Measurements from ENCODE around the gene CCL4L2. TPM values are rescaled to one million over a fixed set of nuclear protein-coding genes. Genes with fewer than 3 reads are reported as not detected.

CCL4L2 gene
- total RNA-seq, 2 experiments from 2014 or later: 0.50 TPM; not detected in 1

DNA sequence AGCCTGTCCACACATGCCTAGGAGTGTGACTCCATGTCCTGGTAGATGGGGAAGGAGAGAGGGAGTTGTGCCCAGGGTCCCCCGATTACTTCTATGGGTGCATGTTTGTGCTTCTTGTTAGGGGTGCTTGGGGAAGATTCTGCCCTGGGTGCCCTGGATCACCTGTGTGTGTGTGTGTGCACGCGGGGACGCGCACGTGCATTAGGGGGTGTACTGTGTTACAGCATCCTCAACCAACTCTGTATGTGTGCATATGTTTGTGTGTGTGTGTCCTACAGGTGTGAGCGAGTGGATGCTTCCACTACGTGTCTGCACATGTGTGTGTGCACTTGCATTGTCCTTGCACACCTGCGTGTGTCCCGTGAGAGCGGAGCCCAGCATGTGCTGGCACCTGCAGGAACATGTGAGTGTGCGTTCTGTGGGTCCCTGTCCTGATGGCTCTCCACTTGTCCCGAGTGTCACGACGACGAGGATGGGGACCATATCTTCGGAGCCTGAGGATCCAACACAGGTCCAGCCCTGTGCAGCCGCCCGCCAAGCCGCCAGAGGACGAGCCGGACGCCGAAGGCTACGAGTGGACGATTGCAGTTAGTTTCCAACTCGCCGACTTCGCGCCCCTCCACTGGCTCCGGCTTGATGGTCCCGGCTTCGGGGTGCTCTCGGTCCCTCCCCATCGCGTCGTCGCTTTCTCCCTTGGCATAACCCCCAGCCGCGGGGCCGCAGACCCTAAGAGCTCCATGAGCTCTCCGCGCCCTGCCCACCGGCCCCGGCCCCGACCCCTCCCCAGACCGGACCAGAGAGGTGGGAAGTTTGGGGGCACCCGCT, 28.5 kb upstream of the CCL4L2 start:
- DNase-seq (ENCODE audit: low spot score): no peak
- intact Hi-C loops (cut with micrococcal nuclease; ENCODE audit: unreplicated experiment): no loop called here
- no TSS peak for BruUV-seq (replicated peaks)
- no peaks in the 10 kb centered on the region for H3K79me2 ChIP-seq (ENCODE audit: insufficient read depth, low read depth, low read length)
- no peaks in the 10 kb centered on the region for H3K4me1 ChIP-seq (ENCODE audit: insufficient read depth, low read length, poor library complexity, severe bottlenecking)
- H3K4me3 ChIP-seq (ENCODE audit: low read depth, low read length, poor library complexity, severe bottlenecking): no peak overlapping the region
- no peaks in the 10 kb centered on the region for H3K9me2 ChIP-seq (ENCODE audit: insufficient read depth, low read length)
- TF ChIP-seq, protein P1, sequence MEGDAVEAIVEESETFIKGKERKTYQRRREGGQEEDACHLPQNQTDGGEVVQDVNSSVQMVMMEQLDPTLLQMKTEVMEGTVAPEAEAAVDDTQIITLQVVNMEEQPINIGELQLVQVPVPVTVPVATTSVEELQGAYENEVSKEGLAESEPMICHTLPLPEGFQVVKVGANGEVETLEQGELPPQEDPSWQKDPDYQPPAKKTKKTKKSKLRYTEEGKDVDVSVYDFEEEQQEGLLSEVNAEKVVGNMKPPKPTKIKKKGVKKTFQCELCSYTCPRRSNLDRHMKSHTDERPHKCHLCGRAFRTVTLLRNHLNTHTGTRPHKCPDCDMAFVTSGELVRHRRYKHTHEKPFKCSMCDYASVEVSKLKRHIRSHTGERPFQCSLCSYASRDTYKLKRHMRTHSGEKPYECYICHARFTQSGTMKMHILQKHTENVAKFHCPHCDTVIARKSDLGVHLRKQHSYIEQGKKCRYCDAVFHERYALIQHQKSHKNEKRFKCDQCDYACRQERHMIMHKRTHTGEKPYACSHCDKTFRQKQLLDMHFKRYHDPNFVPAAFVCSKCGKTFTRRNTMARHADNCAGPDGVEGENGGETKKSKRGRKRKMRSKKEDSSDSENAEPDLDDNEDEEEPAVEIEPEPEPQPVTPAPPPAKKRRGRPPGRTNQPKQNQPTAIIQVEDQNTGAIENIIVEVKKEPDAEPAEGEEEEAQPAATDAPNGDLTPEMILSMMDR (conservative IDR thresholded peaks at IDR 0.05; ENCODE audit: low read length): no peak
- no peak for TF ChIP-seq EZH2phosphoT487 (IDR thresholded peaks at IDR 0.05; ENCODE audit: borderline replicate concordance, low read depth, low read length)
- H3K27ac ChIP-seq (ENCODE audit: low read depth, low read length, poor library complexity, severe bottlenecking): no peak overlapping the region
- no peak overlapping the region for H2AFZ ChIP-seq (ENCODE audit: low read length)
- no peaks in the 10 kb centered on the region for H3K36me3 ChIP-seq (ENCODE audit: insufficient read depth, low read length)
- H4K20me1 ChIP-seq (ENCODE audit: insufficient read depth, low read length): no peaks in the 10 kb centered on the region
- H3K9me3 ChIP-seq (ENCODE audit: low read length): no peaks in the 10 kb centered on the region
- CTCF ChIA-PET (ENCODE audit: unreplicated experiment): no interaction called here
- no peak overlapping the region for H3K4me2 ChIP-seq (ENCODE audit: low read length)
- POLR2A ChIA-PET: no interaction called here

- ChIA-PET POLR2A (no interaction called here), CTCF (ENCODE audit: unreplicated experiment) (no interaction called here)
- Histone ChIP-seq H3K79me2 (ENCODE audit: insufficient read depth, low read depth, low read length) (no peaks in the 10 kb centered on the region), H2AFZ (ENCODE audit: low read length) (no peak overlapping the region), H3K27ac (ENCODE audit: low read depth, low read length, poor library complexity, severe bottlenecking) (no peak overlapping the region), H3K36me3 (ENCODE audit: insufficient read depth, low read length) (no peaks in the 10 kb centered on the region), H3K4me2 (ENCODE audit: low read length) (no peak overlapping the region), H3K9me3 (ENCODE audit: low read length) (no peaks in the 10 kb centered on the region), H3K9me2 (ENCODE audit: insufficient read depth, low read length) (no peaks in the 10 kb centered on the region), H3K4me3 (ENCODE audit: low read depth, low read length, poor library complexity, severe bottlenecking) (no peak overlapping the region), H4K20me1 (ENCODE audit: insufficient read depth, low read length) (no peaks in the 10 kb centered on the region), H3K4me1 (ENCODE audit: insufficient read depth, low read length, poor library complexity, severe bottlenecking) (no peaks in the 10 kb centered on the region)
- TF ChIP-seq, protein P1 (conservative IDR thresholded peaks at IDR 0.05; ENCODE audit: low read length): no peak
- no peak for TF ChIP-seq EZH2phosphoT487 (IDR thresholded peaks at IDR 0.05; ENCODE audit: borderline replicate concordance, low read depth, low read length)
- intact Hi-C loops (cut with micrococcal nuclease; ENCODE audit: unreplicated experiment): no loop called here
- BruUV-seq (replicated peaks): no TSS peak
- DNase-seq (ENCODE audit: low spot score): no peak
Observed at GRCh38 chr17:36183001-36183971, 27.6 kb upstream of the CCL4L2 start.

All from OCI-LY7 (cell line).